K562 (cell line): ENCODE measurements around the gene COL1A1.

Source experiments
- ASH1L ChIP-seq: fragments of 450-650 bp; IDR thresholded peaks from 2 replicates; pipeline ENCODE4 v1.6.1; 2018; ENCODE audit warnings: borderline replicate concordance, mild to moderate bottlenecking, low read depth; ENCODE audit not compliant: partially characterized antibody
- NCOR1 ChIP-seq: fragments of 450-650 bp; IDR thresholded peaks from 2 replicates; pipeline ENCODE4 v1.6.1; 2016; ENCODE audit warnings: mild to moderate bottlenecking, moderate library complexity

DNA sequence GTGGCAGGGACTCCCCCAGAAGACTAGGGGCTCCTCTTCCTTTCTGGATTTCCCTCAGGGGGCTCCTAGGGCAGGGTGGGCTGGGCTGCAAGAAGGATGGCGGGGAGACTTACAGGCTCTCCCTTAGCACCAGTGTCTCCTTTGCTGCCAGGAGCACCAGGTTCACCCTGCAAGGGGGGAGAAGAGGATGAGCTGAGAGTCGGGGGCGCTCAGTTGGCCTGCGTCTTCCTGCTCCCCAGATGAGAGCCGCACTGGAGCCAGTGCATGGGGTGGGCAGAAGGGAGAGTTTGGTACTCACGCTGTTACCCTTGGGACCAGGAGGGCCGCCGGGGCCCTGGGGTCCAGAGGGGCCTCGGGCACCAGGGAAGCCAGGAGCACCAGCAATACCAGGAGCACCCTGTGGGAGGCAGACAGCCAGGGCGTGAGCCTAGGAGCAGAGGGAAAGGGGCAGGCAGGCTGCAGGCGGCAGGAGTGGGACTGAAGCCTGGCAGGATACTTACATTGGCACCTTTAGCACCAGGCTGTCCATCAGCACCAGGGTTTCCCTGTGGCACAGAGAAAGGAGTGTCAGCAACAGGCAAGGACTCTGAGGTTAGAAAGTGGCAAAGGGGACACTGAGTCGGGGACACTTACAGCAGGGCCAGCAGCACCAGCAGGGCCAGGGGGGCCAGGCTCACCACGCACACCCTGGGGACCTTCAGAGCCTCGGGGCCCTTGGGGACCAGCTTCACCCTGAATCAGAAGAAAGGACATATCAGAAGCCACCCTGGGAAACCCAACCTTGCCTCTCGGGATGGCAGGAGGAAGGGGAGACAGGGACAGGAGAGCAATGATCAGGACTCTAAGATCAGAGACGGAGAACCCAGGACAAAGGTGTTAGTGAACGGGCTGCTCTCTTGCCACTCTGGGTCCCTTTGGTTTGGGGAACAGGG lies 6.2 kb downstream of the COL1A1 start:
- TF ChIP-seq NCOR1 (no peak), ASH1L (no peak)
